Central memory CD8-positive, alpha-beta T cell (primary cell): Measurements from ENCODE around the gene HIPK3.
"Not testable (repeated sequence)": the region's sequence is repeated elsewhere in the genome, so short reads cannot be mapped to it uniquely, and the experiment has no call there.

ENCODE experiments used
- ATAC-seq: fragments of 150-1000 bp; cut with Tn5 transposase; replicated peaks from 2 replicates; pipeline ENCODE4 v1.10.0; 2022; ENCODE audit warnings: mild to moderate bottlenecking, moderate FRiP score, moderate number of reproducible peaks; ENCODE audit not compliant: poor library complexity, severe bottlenecking; ENCODE audit errors: extremely low read depth
- DNase-seq, 2 donors: peaks; one replicate each; pipeline ENCODE4 v3.0.0; 2021; ENCODE audit warnings: low spot score in 2 of 2
- H3K27ac Mint-ChIP-seq: one replicate; pipeline ENCODE4 v1.8.0; 2022; ENCODE audit warnings: low read depth, mild to moderate bottlenecking, moderate library complexity, mixed read lengths
- H3K27me3 Mint-ChIP-seq: one replicate; pipeline ENCODE4 v1.8.0; 2022; ENCODE audit warnings: mixed read lengths
- H3K36me3 Mint-ChIP-seq: one replicate; pipeline ENCODE4 v1.8.0; 2022; ENCODE audit warnings: mild to moderate bottlenecking, moderate library complexity, mixed read lengths; ENCODE audit not compliant: insufficient read depth
- H3K4me1 Mint-ChIP-seq: one replicate; pipeline ENCODE4 v1.8.0; 2022; ENCODE audit warnings: mixed read lengths
- H3K4me3 Mint-ChIP-seq: one replicate; pipeline ENCODE4 v1.8.0; 2022; ENCODE audit warnings: mild to moderate bottlenecking, moderate library complexity, mixed read lengths
- H3K9me3 Mint-ChIP-seq: one replicate; pipeline ENCODE4 v1.8.0; 2022; ENCODE audit warnings: mixed read lengths

HIPK3 gene

GRCh38 chr11:33237039-33237597 lies 20.1 kb upstream of the HIPK3 start:
- no peaks in the 10 kb centered on the region for H3K4me1 Mint-ChIP-seq
- ATAC-seq, result no peak
- no peaks in the 10 kb centered on the region for H3K36me3 Mint-ChIP-seq
- no peak overlapping the region for H3K4me3 Mint-ChIP-seq
- H3K9me3 Mint-ChIP-seq, result no peaks in the 10 kb centered on the region
- no peak overlapping the region for H3K27ac Mint-ChIP-seq
- peaks cover 2% of the 10 kb centered on the region for H3K27me3 Mint-ChIP-seq
- DNase-seq, result no peak

GRCh38 chr11:33242575-33242974 lies 14.6 kb upstream of the HIPK3 start:
- no peak for ATAC-seq
- no peak overlapping the region for H3K4me3 Mint-ChIP-seq
- H3K27ac Mint-ChIP-seq, result no peak overlapping the region
- peaks cover 7% of the 10 kb centered on the region for H3K9me3 Mint-ChIP-seq
- DNase-seq, result no peak
- no peaks in the 10 kb centered on the region for H3K36me3 Mint-ChIP-seq
- H3K27me3 Mint-ChIP-seq, result peaks cover 39% of the 10 kb centered on the region
- no peaks in the 10 kb centered on the region for H3K4me1 Mint-ChIP-seq

- not testable (repeated sequence) for H3K27ac Mint-ChIP-seq, H3K9me3 Mint-ChIP-seq, H3K36me3 Mint-ChIP-seq, DNase-seq, ATAC-seq, H3K4me1 Mint-ChIP-seq, H3K4me3 Mint-ChIP-seq
- H3K27me3 Mint-ChIP-seq, result peaks cover 50% of the 10 kb centered on the region
Observed at GRCh38 chr11:33243654-33244053, 13.5 kb upstream of the HIPK3 start.

- Mint-ChIP-seq H3K4me1 (no peaks in the 10 kb centered on the region), H3K9me3 (no peaks in the 10 kb centered on the region), H3K4me3 (no peak overlapping the region), H3K27ac (no peak overlapping the region), H3K27me3 (peaks cover 55% of the 10 kb centered on the region), H3K36me3 (no peaks in the 10 kb centered on the region)
- DNase-seq (no peak), ATAC-seq (no peak)
Observed at GRCh38 chr11:33248416-33248971, 8.7 kb upstream of the HIPK3 start.

- DNase-seq, result no peak
- H3K27ac Mint-ChIP-seq, result peak overlapping the region; percentile 97
Observed at GRCh38 chr11:33256031-33256812, 959 bp upstream of the HIPK3 start.

GRCh38 chr11:33256813-33257159 lies 395 bp upstream of the HIPK3 start:
- no peaks in the 10 kb centered on the region for H3K9me3 Mint-ChIP-seq
- ATAC-seq, result no peak
- peaks cover 15% of the 10 kb centered on the region for H3K36me3 Mint-ChIP-seq
- H3K27ac Mint-ChIP-seq, result peak overlapping the region; percentile 97
- peak overlapping the region; percentile 97 for H3K4me3 Mint-ChIP-seq
- H3K4me1 Mint-ChIP-seq, result peaks cover 35% of the 10 kb centered on the region
- H3K27me3 Mint-ChIP-seq, result no peaks in the 10 kb centered on the region
- DNase-seq, result no peak

More at GRCh38 chr11:33256031-33256812, 959 bp upstream of the HIPK3 start:
- Mint-ChIP-seq H3K36me3 (peaks cover 15% of the 10 kb centered on the region), H3K4me3 (peak overlapping the region; percentile 97), H3K27me3 (peaks cover 2% of the 10 kb centered on the region), H3K9me3 (no peaks in the 10 kb centered on the region), H3K4me1 (peaks cover 30% of the 10 kb centered on the region)
- ATAC-seq, result no peak

GRCh38 chr11:33257897-33258630 lies 883 bp downstream of the HIPK3 start:
- ATAC-seq, result peak; percentile 65
- Mint-ChIP-seq H3K4me1 (peaks cover 45% of the 10 kb centered on the region), H3K27ac (peak overlapping the region; percentile 97), H3K4me3 (peak overlapping the region; percentile 97), H3K9me3 (no peaks in the 10 kb centered on the region), H3K36me3 (peaks cover 15% of the 10 kb centered on the region), H3K27me3 (no peaks in the 10 kb centered on the region)
- peak; percentile 57 to 65 for DNase-seq

- no peaks in the 10 kb centered on the region for H3K27me3 Mint-ChIP-seq
- H3K36me3 Mint-ChIP-seq, result peaks cover 15% of the 10 kb centered on the region
- H3K4me1 Mint-ChIP-seq, result peaks cover 50% of the 10 kb centered on the region
- ATAC-seq, result peak; percentile 7
- no peaks in the 10 kb centered on the region for H3K9me3 Mint-ChIP-seq
- no peak for DNase-seq
- H3K27ac Mint-ChIP-seq, result peak overlapping the region; percentile 97
- peak overlapping the region; percentile 97 for H3K4me3 Mint-ChIP-seq
Observed at GRCh38 chr11:33258631-33259205, 1.5 kb downstream of the HIPK3 start.

- H3K27me3 Mint-ChIP-seq, result no peaks in the 10 kb centered on the region
- no peak overlapping the region for H3K4me3 Mint-ChIP-seq
- no peak overlapping the region for H3K27ac Mint-ChIP-seq
- H3K4me1 Mint-ChIP-seq, result peaks cover 54% of the 10 kb centered on the region
- no peaks in the 10 kb centered on the region for H3K9me3 Mint-ChIP-seq
- peaks cover 15% of the 10 kb centered on the region for H3K36me3 Mint-ChIP-seq
- DNase-seq, result no peak
- no peak for ATAC-seq
Observed at GRCh38 chr11:33259869-33260268, 2.7 kb downstream of the HIPK3 start.

- H3K9me3 Mint-ChIP-seq, H3K27me3 Mint-ChIP-seq, DNase-seq, ATAC-seq: not testable (repeated sequence)
- Mint-ChIP-seq H3K27ac (peak overlapping the region; percentile 20), H3K4me3 (peak overlapping the region; percentile 28), H3K36me3 (peaks cover 15% of the 10 kb centered on the region), H3K4me1 (peaks cover 55% of the 10 kb centered on the region)
Observed at GRCh38 chr11:33261350-33261749, 4.2 kb downstream of the HIPK3 start.

GRCh38 chr11:33262011-33262645 lies 4.9 kb downstream of the HIPK3 start:
- no peaks in the 10 kb centered on the region for H3K27me3 Mint-ChIP-seq
- no peak overlapping the region for H3K4me3 Mint-ChIP-seq
- H3K9me3 Mint-ChIP-seq, result no peaks in the 10 kb centered on the region
- H3K36me3 Mint-ChIP-seq, result peaks cover 13% of the 10 kb centered on the region
- H3K27ac Mint-ChIP-seq, result no peak overlapping the region
- ATAC-seq (no peak), DNase-seq (no peak)
- peaks cover 49% of the 10 kb centered on the region for H3K4me1 Mint-ChIP-seq

GRCh38 chr11:33263549-33263948 lies 6.4 kb downstream of the HIPK3 start:
- no peaks in the 10 kb centered on the region for H3K27me3 Mint-ChIP-seq
- H3K27ac Mint-ChIP-seq, result no peak overlapping the region
- peaks cover 43% of the 10 kb centered on the region for H3K4me1 Mint-ChIP-seq
- no peak for ATAC-seq
- no peak for DNase-seq
- no peak overlapping the region for H3K4me3 Mint-ChIP-seq
- H3K9me3 Mint-ChIP-seq, result no peaks in the 10 kb centered on the region
- peaks cover 5% of the 10 kb centered on the region for H3K36me3 Mint-ChIP-seq
